Mucosa of descending colon (tissue), 3 donors: ENCODE data around the gene PFKFB4. TPM values are rescaled to one million over a fixed set of nuclear protein-coding genes. Genes with fewer than 3 reads are reported as not detected.

Source experiments
- ATAC-seq: fragments of 200-7000 bp; cut with Tn5 transposase; one replicate; pipeline ENCODE4 v1.9.1; 2020; ENCODE audit warnings: mild to moderate bottlenecking, moderate library complexity
- DNase-seq, 3 donors: peaks; one replicate each; pipeline ENCODE4 v3.0.0-alpha.2; 2020
- H3K36me3 ChIP-seq: fragments of 200-600 bp; one replicate; pipeline ENCODE4 v1.8.0; 2021; ENCODE audit warnings: low read depth, mild to moderate bottlenecking
- H3K4me1 ChIP-seq: fragments of 200-600 bp; one replicate; pipeline ENCODE4 v1.8.0; 2021; ENCODE audit warnings: low read depth, mild to moderate bottlenecking
- H3K4me3 ChIP-seq: fragments of 200-600 bp; one replicate; pipeline ENCODE4 v1.8.0; 2021; ENCODE audit warnings: mild to moderate bottlenecking
- H3K9me3 ChIP-seq: fragments of 200-600 bp; one replicate; pipeline ENCODE4 v1.8.0; 2021; ENCODE audit warnings: mild to moderate bottlenecking
- CTCF ChIP-seq: fragments of 200-600 bp; IDR thresholded peaks from one replicate; pipeline ENCODE4 v1.8.0; 2022; ENCODE audit warnings: antibody characterized with exemption, mild to moderate bottlenecking
- intact Hi-C, 2 donors: fragments of 100-400 bp; cut with DNase I in 1 of 2; cut with micrococcal nuclease in 1 of 2; formaldehyde crosslinking; loops; one replicate each; pipeline versions ENCODE4 v1.11.0 to v1.11.1; 2022; cut with DNase I, micrococcal nuclease
- total RNA-seq, 3 donors: library from RNA; stranded (reverse); fragmentation: NEBNext Ultra II Directional in 2 of 3; extraction: Animal tissue kit (Norgen Biotek cat#: 25700) in 2 of 3; gene quantifications; one replicate each; pipeline versions ENCODE4 v1.2.1 to v1.2.4, GENCODE V29; 2021 to 2023
- donor health status: DM: no; HTN: no; CAD: no; lungs with moderate emphysema.
- donor health status: DM: no; HTN: no; CAD: no.
- donor health status: DM: no; HTN: yes; CAD: no.

PFKFB4 gene
- total RNA-seq, 3 donors from 2014 or later: 4.4 to 14.2 (median 10.8) TPM

- peak; percentile 72 to 85 (median 83) for DNase-seq
- Histone ChIP-seq H3K9me3 (no peaks in the 10 kb centered on the region), H3K36me3 (no peaks in the 10 kb centered on the region), H3K4me3 (peak within 1 kb of the TSS; percentile 33), H3K4me1 (peaks cover 11% of the 10 kb centered on the region)
- ATAC-seq: peak; percentile 84
- intact Hi-C loops: no loop called here
- no peak for TF ChIP-seq CTCF
Observed at GRCh38 chr3:48504051-48504946, 52.3 kb downstream of the PFKFB4 start, which contains the start of gene SHISA5. Gene SHISA5 (minus strand): TSS chr3:48504174. CDS start chr3:48504094, 80 bp downstream.

- peak overlapping the region; percentile 33 for H3K4me3 ChIP-seq
- DNase-seq: peak; percentile 37 to 71 (median 47)
- peaks cover 11% of the 10 kb centered on the region for H3K4me1 ChIP-seq
- no peaks in the 10 kb centered on the region for H3K9me3 ChIP-seq
- TF ChIP-seq CTCF: no peak
- H3K36me3 ChIP-seq: no peaks in the 10 kb centered on the region
- intact Hi-C loops: no loop called here
- peak; percentile 29 for ATAC-seq
Observed at GRCh38 chr3:48503401-48504050, 53.1 kb downstream of the PFKFB4 start.

- Histone ChIP-seq H3K9me3 (peaks cover 2% of the 10 kb centered on the region), H3K36me3 (no peaks in the 10 kb centered on the region), H3K4me3 (no peak overlapping the region), H3K4me1 (peaks cover 9% of the 10 kb centered on the region)
- TF ChIP-seq CTCF: no peak
- intact Hi-C loops: no loop called here
- ATAC-seq (no peak), DNase-seq (peak in 1 of 3 donors; percentile 37)
Observed at GRCh38 chr3:48502728-48503168, 53.9 kb downstream of the PFKFB4 start.

- Histone ChIP-seq H3K4me3 (no peak overlapping the region), H3K4me1 (peaks cover 5% of the 10 kb centered on the region), H3K36me3 (no peaks in the 10 kb centered on the region), H3K9me3 (peaks cover 2% of the 10 kb centered on the region)
- DNase-seq: no peak
- intact Hi-C loops: no loop called here
- no peak for TF ChIP-seq CTCF
- ATAC-seq: no peak
Observed at GRCh38 chr3:48502121-48502520, 54.5 kb downstream of the PFKFB4 start.

GRCh38 chr3:48501196-48501595 is 55.4 kb downstream of the PFKFB4 start:
- ATAC-seq (no peak), DNase-seq (no peak)
- TF ChIP-seq CTCF: no peak
- H3K4me1 ChIP-seq: peaks cover 5% of the 10 kb centered on the region
- intact Hi-C loops: no loop called here
- H3K36me3 ChIP-seq: no peaks in the 10 kb centered on the region
- peaks cover 2% of the 10 kb centered on the region for H3K9me3 ChIP-seq
- no peak overlapping the region for H3K4me3 ChIP-seq
